ENCODE data around the gene MECP2.
A peak's percentile ranks its signal among the peaks of the same experiment; 100 is the strongest.
"Not testable (repeated sequence)": the region's sequence is repeated elsewhere in the genome, so short reads cannot be mapped to it uniquely, and the experiment has no call there.

MECP2 gene

GRCh38 chrX:154097589-154098541 is at the start of gene MECP2:
TSS of gene MECP2 (minus strand) at chrX:154097717.
- peak; percentile 96 for DNase-seq (ENCODE audit: low spot score)

GRCh38 chrX:154144010-154144409 is 46.5 kb upstream of the MECP2 start, which contains the start of gene OPN1LW:
TSS of gene OPN1LW (plus strand) at chrX:154144243. CDS start at chrX:154144284, 41 bp downstream.
- FAIRE-seq = not testable (repeated sequence)

More at GRCh38 chrX:154097589-154098541, at the start of gene MECP2:
- peak; percentile 88 for FAIRE-seq

GRCh38 chrX:154142950-154143745 is 45.6 kb upstream of the MECP2 start:
- no peak for DNase-seq (ENCODE audit: low spot score)
- no peak for FAIRE-seq

More at GRCh38 chrX:154144010-154144409, 46.5 kb upstream of the MECP2 start, which contains the start of gene OPN1LW:
- not testable (repeated sequence) for DNase-seq (ENCODE audit: low spot score)

- FAIRE-seq (no peak), DNase-seq (ENCODE audit: low spot score) (no peak)
These were observed 44.9 kb upstream of the MECP2 start for GRCh38 chrX:154142386-154142785.

GRCh38 chrX:154140742-154141141 is 43.2 kb upstream of the MECP2 start:
- FAIRE-seq = no peak
- no peak for DNase-seq (ENCODE audit: low spot score)

- FAIRE-seq (no peak), DNase-seq (ENCODE audit: low spot score) (no peak)
These were observed 42.7 kb upstream of the MECP2 start for GRCh38 chrX:154140206-154140605.

- DNase-seq (ENCODE audit: low spot score) (no peak), FAIRE-seq (no peak)
These were observed 41.3 kb upstream of the MECP2 start for GRCh38 chrX:154138857-154139256.

GRCh38 chrX:154136627-154137161 is 39.2 kb upstream of the MECP2 start:
- DNase-seq (ENCODE audit: low spot score) = peak; percentile 79
- FAIRE-seq = no peak

GRCh38 chrX:154135458-154136229 is 38.1 kb upstream of the MECP2 start:
- FAIRE-seq = no peak
- no peak for DNase-seq (ENCODE audit: low spot score)

GRCh38 chrX:154132366-154132765 is 34.8 kb upstream of the MECP2 start:
- no peak for DNase-seq (ENCODE audit: low spot score)
- no peak for FAIRE-seq

- DNase-seq (ENCODE audit: low spot score) (no peak), FAIRE-seq (no peak)
These were observed 34.4 kb upstream of the MECP2 start for GRCh38 chrX:154131955-154132354.

GRCh38 chrX:154126101-154126500 is 28.6 kb upstream of the MECP2 start:
- FAIRE-seq = no peak
- no peak for DNase-seq (ENCODE audit: low spot score)

- FAIRE-seq (no peak), DNase-seq (ENCODE audit: low spot score) (no peak)
These were observed 28.0 kb upstream of the MECP2 start for GRCh38 chrX:154125391-154126040.

- DNase-seq (ENCODE audit: low spot score) (no peak), FAIRE-seq (no peak)
These were observed 26.0 kb upstream of the MECP2 start for GRCh38 chrX:154123241-154124219.

GRCh38 chrX:154121961-154122360 is 24.4 kb upstream of the MECP2 start:
- FAIRE-seq (no peak), DNase-seq (ENCODE audit: low spot score) (no peak)

- FAIRE-seq (no peak), DNase-seq (ENCODE audit: low spot score) (no peak)
These were observed 23.7 kb upstream of the MECP2 start for GRCh38 chrX:154121207-154121606.

- DNase-seq (ENCODE audit: low spot score) = no peak
- FAIRE-seq = no peak
These were observed 23.1 kb upstream of the MECP2 start for GRCh38 chrX:154120567-154120966.

GRCh38 chrX:154117566-154117965 is 20.0 kb upstream of the MECP2 start:
- FAIRE-seq = no peak
- DNase-seq (ENCODE audit: low spot score) = no peak

Data from urothelium cell line (cell line).